SK-N-MC (cell line): ENCODE results near the gene RGS7.

Experiments used
- DNase-seq: peaks from one replicate; pipeline ENCODE4 v3.0.0-alpha.2; 2011; ENCODE audit warnings: low read depth, low spot score
- H3K27ac ChIP-seq: fragments of 200-600 bp; sonication (generic); 2 replicates; pipeline ENCODE4 v1.5.1; 2016; ENCODE audit warnings: mixed run types
- H3K36me3 ChIP-seq: fragments of 200-600 bp; sonication (generic); 2 replicates; pipeline ENCODE4 v1.6.1; 2017; ENCODE audit warnings: antibody characterized with exemption, low read length, mixed read lengths; ENCODE audit not compliant: insufficient read depth
- H3K4me3 ChIP-seq: fragments of 200-600 bp; sonication (generic); 2 replicates; pipeline ENCODE4 v1.5.1; 2016
- H3K9ac ChIP-seq: fragments of 200-600 bp; sonication (generic); 2 replicates; pipeline ENCODE4 v1.8.0; 2017; ENCODE audit warnings: mixed run types, mixed read lengths; ENCODE audit not compliant: insufficient read length
- H3K9me3 ChIP-seq: fragments of 200-600 bp; sonication (generic); 2 replicates; pipeline ENCODE4 v1.6.1; 2017; ENCODE audit warnings: low read depth, mild to moderate bottlenecking, antibody characterized with exemption, low read length, moderate library complexity, mixed read lengths
- EZH2 ChIP-seq: fragments of 200-600 bp; sonication (generic); IDR thresholded peaks from one replicate; pipeline ENCODE4 v1.6.1; 2017; ENCODE audit warnings: antibody characterized with exemption
- FOXP2 ChIP-seq: optimal IDR thresholded peaks from 2 replicates; pipeline ENCODE3; 2011; ENCODE audit warnings: mild to moderate bottlenecking, moderate library complexity; ENCODE audit not compliant: insufficient read depth; ENCODE audit errors: extremely low read length, control extremely low read depth
- POLR2AphosphoS5 ChIP-seq: IDR thresholded peaks from 2 replicates; pipeline ENCODE4 v1.6.1; 2012; ENCODE audit warnings: mild to moderate bottlenecking, low read depth, low read length, borderline replicate concordance

The RGS7 gene

DNA sequence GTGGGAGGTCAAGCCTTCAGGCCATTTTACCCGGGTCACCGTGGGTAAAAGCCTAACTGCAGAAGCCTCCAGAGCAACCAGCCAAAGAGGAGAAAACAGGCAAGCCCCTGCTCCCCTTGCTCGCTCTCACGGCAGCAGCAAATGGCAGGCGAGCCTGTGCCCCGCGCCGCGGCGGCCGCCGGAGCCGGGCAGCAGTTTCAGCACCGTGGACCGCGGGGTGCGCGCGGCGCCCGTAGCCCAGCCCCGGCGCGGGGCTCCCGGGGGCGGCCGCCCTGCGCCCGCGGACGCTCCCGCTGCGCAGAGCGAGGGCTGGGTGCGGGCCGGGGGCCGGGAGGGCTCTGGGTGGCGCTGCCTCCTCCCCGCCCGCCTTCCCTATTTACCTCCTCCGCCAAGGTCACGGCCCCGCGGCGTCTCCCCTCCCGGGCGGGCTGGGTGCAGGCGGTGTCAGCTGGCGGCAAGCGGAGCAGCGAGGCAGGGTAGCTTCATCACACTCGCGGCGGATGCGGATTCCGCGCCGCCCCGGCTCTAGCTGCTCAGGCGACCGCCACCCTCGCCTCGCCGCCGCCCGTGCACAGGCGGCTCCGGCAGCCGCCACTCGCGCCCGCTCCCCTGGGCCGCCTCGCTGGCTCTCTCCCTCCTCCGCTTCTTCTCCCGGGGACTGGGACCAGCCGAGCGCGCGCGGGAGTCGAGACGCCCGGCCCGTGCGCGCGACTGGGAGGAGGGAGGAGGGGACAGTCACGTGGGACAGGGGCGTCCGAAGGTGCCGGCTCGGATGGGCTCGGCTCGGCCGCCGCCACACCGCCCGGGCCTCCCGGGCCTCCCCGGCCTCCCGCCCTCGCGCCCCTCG, at the start of gene RGS7:
Gene RGS7, minus strand, starts transcription at position 687 of the 847 bp plus-strand sequence.
- TF ChIP-seq POLR2AphosphoS5 (no peak), FOXP2 (no peak), EZH2 (no peak)
- no peak within 1 kb of the TSS for H3K9ac ChIP-seq
- DNase-seq: no peak

DNA sequence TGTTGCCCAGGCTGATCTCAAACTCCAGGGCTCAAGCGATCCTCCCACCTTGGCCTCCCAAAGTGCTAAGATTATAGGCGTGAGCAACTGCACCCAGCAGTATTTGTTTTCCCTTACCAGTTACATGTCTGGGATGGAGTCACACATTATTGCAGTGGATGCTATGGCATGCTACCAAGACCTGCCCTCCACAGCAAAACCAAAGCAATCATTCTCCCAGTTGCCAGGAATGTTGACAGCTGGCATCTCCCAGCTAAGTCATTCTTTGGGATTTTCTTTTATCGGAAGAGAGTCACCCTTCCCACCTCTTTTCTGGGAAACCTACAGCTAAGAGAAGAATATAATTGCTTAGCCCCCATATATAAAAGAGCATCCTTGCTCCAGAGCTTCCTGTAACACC, 49.4 kb upstream of the RGS7 start:
- DNase-seq: no peak
- no peak overlapping the region for H3K9ac ChIP-seq
- H3K27ac ChIP-seq: no peak overlapping the region
- TF ChIP-seq POLR2AphosphoS5: no peak
- TF ChIP-seq EZH2: no peak
- TF ChIP-seq FOXP2: no peak
- H3K36me3 ChIP-seq: no peaks in the 10 kb centered on the region
- no peaks in the 10 kb centered on the region for H3K9me3 ChIP-seq
- H3K4me3 ChIP-seq: no peak overlapping the region

More for the DNA sequence above, at the start of gene RGS7:
- Histone ChIP-seq H3K27ac (no peak within 1 kb of the TSS), H3K4me3 (peak within 1 kb of the TSS; percentile 45), H3K9me3 (no peaks in the 10 kb centered on the region), H3K36me3 (no peaks in the 10 kb centered on the region)

DNA sequence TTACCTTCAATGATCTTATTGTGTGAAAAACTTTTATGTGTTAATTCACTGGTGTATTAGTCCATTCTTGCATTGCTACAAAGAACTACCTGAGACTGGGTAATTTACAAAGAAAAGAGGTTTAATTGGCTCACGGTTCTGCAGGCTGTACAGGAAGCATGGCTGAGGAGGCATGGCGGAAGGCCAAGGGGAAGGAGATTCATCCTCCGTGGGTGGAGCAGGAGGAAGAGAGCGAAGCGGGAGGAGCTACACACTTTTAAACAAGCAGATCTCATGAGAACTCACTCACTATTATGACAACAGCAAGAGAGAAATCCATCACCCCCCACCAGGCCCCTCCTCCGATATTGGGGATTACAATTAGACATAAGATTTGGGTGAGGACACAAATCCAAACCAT, 44.2 kb upstream of the RGS7 start:
- no peak for TF ChIP-seq FOXP2
- TF ChIP-seq POLR2AphosphoS5: no peak
- no peak for TF ChIP-seq EZH2
- DNase-seq: no peak
- no peaks in the 10 kb centered on the region for H3K36me3 ChIP-seq
- no peak overlapping the region for H3K9ac ChIP-seq
- H3K9me3 ChIP-seq: no peaks in the 10 kb centered on the region
- no peak overlapping the region for H3K4me3 ChIP-seq
- H3K27ac ChIP-seq: no peak overlapping the region

DNA sequence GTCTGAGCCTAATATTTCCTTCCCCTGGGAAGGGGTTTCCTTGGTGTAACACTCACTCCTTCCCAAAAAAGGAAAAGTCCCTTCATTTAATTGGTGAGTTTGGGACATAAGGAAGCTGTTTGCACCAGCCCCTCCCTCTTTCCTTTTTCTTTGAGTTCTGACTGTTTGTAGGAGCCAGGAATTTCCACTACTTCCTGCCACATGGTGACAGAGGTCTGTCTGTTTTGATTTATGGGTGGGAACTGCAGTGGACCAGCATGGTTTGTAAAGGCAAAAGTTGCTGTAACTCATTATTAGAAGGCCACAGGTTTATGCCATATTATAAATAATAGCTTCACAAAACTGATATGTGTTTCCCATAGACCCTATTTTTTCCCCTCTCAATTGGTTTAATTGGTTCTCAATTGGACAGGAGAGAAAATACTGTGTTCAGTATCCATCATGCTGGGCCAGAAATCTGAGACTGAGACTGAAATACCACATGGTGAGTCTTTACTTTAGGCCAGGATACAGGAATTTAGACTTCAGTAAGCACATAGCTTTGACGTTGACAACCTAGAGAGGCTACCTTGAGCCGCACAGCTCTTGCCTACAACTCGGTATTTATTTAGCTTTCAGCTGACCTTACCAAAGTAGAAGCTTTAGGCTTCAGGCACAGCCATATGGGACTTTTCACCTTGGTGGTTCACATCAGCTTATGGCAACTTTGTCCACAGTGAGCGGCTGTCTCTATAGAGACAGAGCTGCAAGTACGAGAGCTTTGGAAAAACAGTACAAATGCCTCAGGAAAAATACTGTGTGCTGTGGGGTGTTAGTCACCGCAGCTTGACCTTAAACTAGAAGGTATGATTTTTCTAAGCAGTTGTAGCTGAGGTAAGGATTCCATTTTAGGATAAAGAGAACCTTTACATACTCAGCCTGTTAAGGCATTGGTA, 40.0 kb upstream of the RGS7 start:
- no peaks in the 10 kb centered on the region for H3K36me3 ChIP-seq
- no peak overlapping the region for H3K9ac ChIP-seq
- no peak for DNase-seq
- H3K27ac ChIP-seq: no peak overlapping the region
- no peak overlapping the region for H3K4me3 ChIP-seq
- no peak for TF ChIP-seq EZH2
- no peak for TF ChIP-seq POLR2AphosphoS5
- no peak for TF ChIP-seq FOXP2
- no peaks in the 10 kb centered on the region for H3K9me3 ChIP-seq

DNA sequence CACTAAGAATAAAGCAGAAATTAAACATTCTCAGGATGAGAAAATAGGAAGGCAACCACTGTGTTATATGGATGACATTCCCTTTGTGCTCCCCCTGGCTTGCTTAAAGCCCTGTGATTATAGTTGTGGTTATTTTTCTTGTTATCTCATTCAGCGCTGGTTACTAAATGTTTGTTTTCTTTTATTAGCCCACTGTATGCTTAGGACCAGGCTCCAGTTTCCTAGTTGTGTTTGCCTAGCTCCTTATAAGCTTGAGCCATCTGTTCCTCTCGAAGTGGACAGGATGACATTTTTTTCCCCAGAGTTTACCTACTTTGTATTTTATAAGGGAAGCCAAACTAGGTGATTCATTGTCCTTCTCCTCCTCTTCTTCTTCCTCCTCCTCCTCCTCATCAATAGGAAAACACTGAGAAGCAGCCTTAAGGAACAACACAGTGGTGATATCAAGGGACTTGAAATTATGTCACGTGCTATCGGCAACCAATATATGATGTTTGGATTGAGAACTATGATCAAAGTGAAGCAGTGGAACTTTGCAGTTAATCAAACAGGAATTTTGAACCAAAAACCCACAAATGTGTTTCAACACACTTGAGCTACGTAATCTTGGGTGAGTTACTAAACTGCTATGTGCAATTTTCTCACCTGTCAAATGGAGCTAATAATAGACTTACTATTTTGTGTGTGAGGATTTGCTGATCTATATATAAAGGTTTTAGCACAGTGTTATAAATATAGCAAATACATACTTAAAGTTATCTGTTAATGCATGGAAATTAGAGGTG, 35.1 kb upstream of the RGS7 start:
- H3K9me3 ChIP-seq: no peaks in the 10 kb centered on the region
- no peak overlapping the region for H3K27ac ChIP-seq
- H3K4me3 ChIP-seq: no peak overlapping the region
- TF ChIP-seq EZH2 (no peak), POLR2AphosphoS5 (no peak), FOXP2 (no peak)
- no peak overlapping the region for H3K9ac ChIP-seq
- no peak for DNase-seq
- H3K36me3 ChIP-seq: no peaks in the 10 kb centered on the region

DNA sequence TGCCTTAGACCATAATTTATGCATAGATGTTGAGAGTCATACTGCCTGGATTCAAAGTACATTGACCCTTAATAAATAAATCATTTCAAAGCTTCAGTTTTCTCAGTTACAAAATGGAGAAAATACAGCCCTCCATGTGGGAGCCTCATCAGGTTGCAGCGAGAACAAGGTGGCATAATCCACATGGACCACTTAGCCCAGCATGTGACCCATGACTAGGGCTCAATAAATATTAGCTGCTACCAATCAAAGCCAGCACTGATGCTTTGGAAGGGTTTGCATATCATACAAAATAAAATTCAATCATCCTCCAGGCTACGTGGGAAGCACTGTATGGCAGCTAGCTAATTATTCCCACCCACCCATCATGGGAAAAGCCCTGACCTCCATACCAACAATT, 33.5 kb upstream of the RGS7 start:
- Histone ChIP-seq H3K4me3 (no peak overlapping the region), H3K9me3 (no peaks in the 10 kb centered on the region), H3K9ac (no peak overlapping the region), H3K36me3 (no peaks in the 10 kb centered on the region), H3K27ac (no peak overlapping the region)
- DNase-seq: no peak
- no peak for TF ChIP-seq EZH2
- no peak for TF ChIP-seq POLR2AphosphoS5
- TF ChIP-seq FOXP2: no peak

DNA sequence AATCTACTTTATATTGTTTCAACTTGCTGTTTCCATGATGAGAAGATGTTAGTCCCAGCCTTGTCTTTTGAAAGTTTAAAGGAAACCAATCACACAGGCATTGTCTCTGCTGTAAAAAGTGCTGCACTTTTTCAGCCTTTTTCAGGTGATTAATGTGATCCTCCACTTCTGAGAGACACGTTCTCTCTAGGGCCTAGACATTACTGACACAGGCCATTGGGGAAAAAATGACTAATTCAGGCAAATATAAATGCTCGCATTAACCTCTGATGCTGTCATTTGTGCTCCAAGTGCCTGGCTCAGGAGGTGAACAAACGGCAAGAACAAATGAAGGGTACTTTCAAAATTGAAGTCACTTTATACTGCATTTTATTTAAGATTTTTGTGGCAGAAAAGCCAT, 32.4 kb upstream of the RGS7 start:
- no peak overlapping the region for H3K27ac ChIP-seq
- DNase-seq: no peak
- no peaks in the 10 kb centered on the region for H3K9me3 ChIP-seq
- no peak overlapping the region for H3K4me3 ChIP-seq
- H3K9ac ChIP-seq: no peak overlapping the region
- no peaks in the 10 kb centered on the region for H3K36me3 ChIP-seq
- no peak for TF ChIP-seq EZH2
- no peak for TF ChIP-seq FOXP2
- no peak for TF ChIP-seq POLR2AphosphoS5
